ENCODE data around the gene RNU6-7.

DNA sequence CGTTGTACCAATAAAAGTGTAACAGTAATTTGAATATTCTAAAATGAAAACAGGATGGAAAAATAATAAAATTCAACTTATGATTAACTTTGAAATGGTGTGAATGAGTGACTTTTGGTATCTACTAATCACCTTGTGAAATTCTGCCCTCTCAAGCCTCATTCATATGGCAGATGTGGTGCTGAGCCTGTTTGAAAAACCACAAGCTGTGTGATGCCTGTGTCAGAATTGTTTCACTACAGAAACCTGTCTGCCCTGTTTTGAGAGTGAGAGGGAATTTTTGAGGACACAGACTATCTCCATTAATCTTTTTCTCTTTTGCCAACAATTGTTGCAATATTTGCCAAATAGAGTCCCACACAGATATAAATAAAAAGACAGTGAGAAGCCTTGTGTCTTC is 3.9 kb upstream of the RNU6-7 start:
- TF ChIP-seq, protein P1, sequence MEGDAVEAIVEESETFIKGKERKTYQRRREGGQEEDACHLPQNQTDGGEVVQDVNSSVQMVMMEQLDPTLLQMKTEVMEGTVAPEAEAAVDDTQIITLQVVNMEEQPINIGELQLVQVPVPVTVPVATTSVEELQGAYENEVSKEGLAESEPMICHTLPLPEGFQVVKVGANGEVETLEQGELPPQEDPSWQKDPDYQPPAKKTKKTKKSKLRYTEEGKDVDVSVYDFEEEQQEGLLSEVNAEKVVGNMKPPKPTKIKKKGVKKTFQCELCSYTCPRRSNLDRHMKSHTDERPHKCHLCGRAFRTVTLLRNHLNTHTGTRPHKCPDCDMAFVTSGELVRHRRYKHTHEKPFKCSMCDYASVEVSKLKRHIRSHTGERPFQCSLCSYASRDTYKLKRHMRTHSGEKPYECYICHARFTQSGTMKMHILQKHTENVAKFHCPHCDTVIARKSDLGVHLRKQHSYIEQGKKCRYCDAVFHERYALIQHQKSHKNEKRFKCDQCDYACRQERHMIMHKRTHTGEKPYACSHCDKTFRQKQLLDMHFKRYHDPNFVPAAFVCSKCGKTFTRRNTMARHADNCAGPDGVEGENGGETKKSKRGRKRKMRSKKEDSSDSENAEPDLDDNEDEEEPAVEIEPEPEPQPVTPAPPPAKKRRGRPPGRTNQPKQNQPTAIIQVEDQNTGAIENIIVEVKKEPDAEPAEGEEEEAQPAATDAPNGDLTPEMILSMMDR (IDR thresholded peaks at IDR 0.05), result no peak
- TF ChIP-seq POLR2A (IDR thresholded peaks at IDR 0.05), result no peak

All from heart left ventricle (tissue), 13 donors.